ENCODE results near the gene TMEM167B. TPM values are rescaled to one million over a fixed set of nuclear protein-coding genes. Genes with fewer than 3 reads are reported as not detected.

Gene TMEM167B
- total RNA-seq, 1 experiment from 2014 or later = 18.1 TPM

GRCh38 chr1:109046671-109047070 is 43.9 kb upstream of the TMEM167B start:
- no peaks in the 10 kb centered on the region for H3K27me3 ChIP-seq (ENCODE audit: control insufficient read depth, insufficient read depth, low read length)
- H3K9me3 ChIP-seq (ENCODE audit: control insufficient read depth, insufficient read depth, low read depth, low read length) = no peaks in the 10 kb centered on the region
- intact Hi-C loops (cut with micrococcal nuclease; ENCODE audit: unreplicated experiment) = no loop called here
- H3K4me1 ChIP-seq (ENCODE audit: control insufficient read depth, insufficient read depth, low read length) = no peaks in the 10 kb centered on the region
- ATAC-seq = no peak
- CTCF ChIA-PET = interaction anchor here (0.7 kb wide), 1 partner anchor 36 kb away, joined by 11 read pairs; no protein-coding TSS in a partner anchor
- no peak overlapping the region for H3K4me3 ChIP-seq (ENCODE audit: low read depth in 2 of 2, low read length in 2 of 2)
- no peak for DNase-seq (ENCODE audit: low read depth, low spot score)
- POLR2A ChIA-PET = no interaction called here
- TF ChIP-seq SIN3A (IDR thresholded peaks at IDR 0.05; ENCODE audit: borderline replicate concordance, insufficient read depth, low read depth, low read length) (no peak), CTCF (IDR thresholded peaks at IDR 0.05) (no peak), TCF7L2 (IDR thresholded peaks at IDR 0.05; ENCODE audit: low read depth, low read length) (no peak), POLR2AphosphoS5 (IDR thresholded peaks at IDR 0.05; ENCODE audit: low read depth, low read length) (no peak), REST (IDR thresholded peaks at IDR 0.05; ENCODE audit: insufficient read depth in 1 of 2, low read depth in 2 of 2, low read length in 1 of 2) (no peak)
- H3K27ac ChIP-seq (ENCODE audit: low read length) = no peak overlapping the region
- in situ Hi-C loops (cut with HindIII; ENCODE audit: low pct_unique_long_range_greater_than_20kb, low sequenced_read_pairs) = no loop called here
- no peaks in the 10 kb centered on the region for H3K36me3 ChIP-seq (ENCODE audit: control insufficient read depth, insufficient read depth, low read length)
- no TSS peak for BruUV-seq (replicated peaks)

- no peak for TF ChIP-seq CTCF (IDR thresholded peaks at IDR 0.05)
- TF ChIP-seq POLR2AphosphoS5 (IDR thresholded peaks at IDR 0.05; ENCODE audit: low read depth, low read length) = no peak
- TF ChIP-seq TCF7L2 (IDR thresholded peaks at IDR 0.05; ENCODE audit: low read depth, low read length) = no peak
- no peak for TF ChIP-seq SIN3A (IDR thresholded peaks at IDR 0.05; ENCODE audit: borderline replicate concordance, insufficient read depth, low read depth, low read length)
- no peak for TF ChIP-seq REST (IDR thresholded peaks at IDR 0.05; ENCODE audit: insufficient read depth in 1 of 2, low read depth in 2 of 2, low read length in 1 of 2)
- no peak overlapping the region for H3K27ac ChIP-seq (ENCODE audit: low read length)
- intact Hi-C loops (cut with micrococcal nuclease; ENCODE audit: unreplicated experiment) = no loop called here
- in situ Hi-C loops (cut with HindIII; ENCODE audit: low pct_unique_long_range_greater_than_20kb, low sequenced_read_pairs) = no loop called here
- no peaks in the 10 kb centered on the region for H3K27me3 ChIP-seq (ENCODE audit: control insufficient read depth, insufficient read depth, low read length)
- H3K9me3 ChIP-seq (ENCODE audit: control insufficient read depth, insufficient read depth, low read depth, low read length) = no peaks in the 10 kb centered on the region
- H3K4me3 ChIP-seq (ENCODE audit: low read depth in 2 of 2, low read length in 2 of 2) = no peak overlapping the region
- BruUV-seq (replicated peaks) = no TSS peak
- H3K4me1 ChIP-seq (ENCODE audit: control insufficient read depth, insufficient read depth, low read length) = no peaks in the 10 kb centered on the region
- POLR2A ChIA-PET = no interaction called here
- CTCF ChIA-PET = no interaction called here
- DNase-seq (ENCODE audit: low read depth, low spot score) (no peak), ATAC-seq (no peak)
- H3K36me3 ChIP-seq (ENCODE audit: control insufficient read depth, insufficient read depth, low read length) = no peaks in the 10 kb centered on the region
Observed at GRCh38 chr1:109047339-109047738, 43.2 kb upstream of the TMEM167B start.
